Muscle of back (tissue), 11 donors: ENCODE data around the gene TRPM8. TPM values are rescaled to one million over a fixed set of nuclear protein-coding genes. Genes with fewer than 3 reads are reported as not detected.
A peak's percentile ranks its signal among the peaks of the same experiment; 100 is the strongest.

Source experiments
- DNase-seq, 3 donors: peaks; one replicate each; pipeline versions ENCODE4 v3.0.0 to v3.0.0-alpha.2; 2013
- polyA plus RNA-seq, 10 donors: library from polyadenylated mRNA; unstranded; fragments of 120-200 nt; gene quantifications; one replicate each; pipeline ENCODE4 v1.2.1, GENCODE V29; 2013; ENCODE audit not compliant: insufficient read length in 10 of 10

The TRPM8 gene
- polyA plus RNA-seq, 10 donors: 0.13 to 0.26 (median 0.21) TPM; not detected in 7

- DNase-seq: peak in 2 of 3 donors; percentile 8 to 90
These were observed 57.4 kb downstream of the TRPM8 start for GRCh38 chr2:233974530-233975071.

GRCh38 chr2:233976087-233976486, 58.9 kb downstream of the TRPM8 start:
- DNase-seq: peak in 1 of 3 donors; percentile 1

- peak; percentile 56 to 78 (median 56) for DNase-seq
These were observed 59.6 kb downstream of the TRPM8 start for GRCh38 chr2:233976690-233977294.

- DNase-seq: peak in 1 of 3 donors; percentile 1
These were observed 60.2 kb downstream of the TRPM8 start for GRCh38 chr2:233977296-233977837.

GRCh38 chr2:233979748-233980147, 62.6 kb downstream of the TRPM8 start:
- DNase-seq: no peak

DNA sequence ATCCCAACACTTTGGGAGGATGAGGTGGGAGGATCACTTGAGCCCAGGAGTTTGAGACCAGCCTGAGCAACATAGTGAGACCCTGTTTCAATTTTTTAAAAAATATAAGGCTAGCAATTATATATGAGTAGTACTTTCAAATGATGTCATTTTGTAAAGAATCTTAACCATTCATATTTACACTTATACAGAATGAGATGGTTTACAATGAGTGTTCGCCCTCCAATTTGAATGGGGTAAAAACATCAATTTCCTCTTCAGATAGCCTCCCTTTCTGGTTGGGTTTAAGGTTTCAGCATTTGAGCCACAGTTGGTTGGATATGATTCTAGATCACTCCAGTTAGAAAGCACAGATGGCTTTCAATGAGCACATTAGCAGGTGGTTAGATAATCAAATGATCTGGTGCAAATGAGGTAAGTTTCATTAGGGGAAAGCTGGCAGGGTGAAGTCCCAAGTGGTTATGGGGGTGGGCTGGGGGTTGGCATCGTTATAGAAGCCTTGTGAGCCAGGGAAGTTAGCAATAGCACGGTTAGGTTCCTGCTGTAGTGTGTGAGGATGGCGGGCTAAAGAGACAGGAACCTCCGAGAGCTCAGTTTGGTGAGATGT, 63.9 kb downstream of the TRPM8 start:
- peak in 1 of 3 donors; percentile 11 for DNase-seq

DNA sequence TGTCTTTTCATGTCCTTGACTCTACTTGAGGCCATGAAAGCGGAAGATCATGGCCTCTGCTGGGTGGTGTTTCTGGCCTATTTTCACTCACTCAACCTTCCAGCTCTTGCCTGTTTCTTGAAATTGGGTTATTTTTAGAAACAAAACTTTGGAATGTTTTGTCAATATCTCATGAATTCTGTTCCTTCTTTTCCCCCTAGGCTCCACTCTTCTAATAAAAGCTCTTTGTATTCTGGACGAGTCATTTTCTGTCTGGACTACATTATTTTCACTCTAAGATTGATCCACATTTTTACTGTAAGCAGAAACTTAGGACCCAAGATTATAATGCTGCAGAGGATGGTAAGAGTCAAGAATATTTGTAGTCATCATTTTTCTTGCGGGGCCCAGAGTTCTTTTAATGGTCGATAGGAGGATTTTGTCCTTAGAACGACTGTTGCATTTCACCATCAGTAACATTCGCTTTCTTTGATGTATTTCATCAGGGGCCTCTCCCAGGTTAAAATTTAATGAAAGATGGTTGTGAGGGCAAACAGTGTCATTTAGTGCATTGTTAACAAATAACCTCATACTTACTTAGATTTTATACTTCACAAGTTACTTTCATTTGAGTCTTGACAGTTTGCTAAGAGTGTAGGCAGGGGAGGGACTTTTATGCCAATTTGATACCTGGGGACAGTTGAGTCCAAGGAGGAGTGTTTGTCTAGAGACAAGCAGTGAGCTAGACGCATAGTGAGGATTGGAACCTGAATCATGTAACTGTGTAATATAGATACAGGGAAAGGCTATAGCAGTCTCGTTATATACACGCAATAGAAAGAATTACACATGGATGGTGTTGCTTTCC, 64.6 kb downstream of the TRPM8 start:
- peak in 1 of 3 donors; percentile 19 for DNase-seq

DNA sequence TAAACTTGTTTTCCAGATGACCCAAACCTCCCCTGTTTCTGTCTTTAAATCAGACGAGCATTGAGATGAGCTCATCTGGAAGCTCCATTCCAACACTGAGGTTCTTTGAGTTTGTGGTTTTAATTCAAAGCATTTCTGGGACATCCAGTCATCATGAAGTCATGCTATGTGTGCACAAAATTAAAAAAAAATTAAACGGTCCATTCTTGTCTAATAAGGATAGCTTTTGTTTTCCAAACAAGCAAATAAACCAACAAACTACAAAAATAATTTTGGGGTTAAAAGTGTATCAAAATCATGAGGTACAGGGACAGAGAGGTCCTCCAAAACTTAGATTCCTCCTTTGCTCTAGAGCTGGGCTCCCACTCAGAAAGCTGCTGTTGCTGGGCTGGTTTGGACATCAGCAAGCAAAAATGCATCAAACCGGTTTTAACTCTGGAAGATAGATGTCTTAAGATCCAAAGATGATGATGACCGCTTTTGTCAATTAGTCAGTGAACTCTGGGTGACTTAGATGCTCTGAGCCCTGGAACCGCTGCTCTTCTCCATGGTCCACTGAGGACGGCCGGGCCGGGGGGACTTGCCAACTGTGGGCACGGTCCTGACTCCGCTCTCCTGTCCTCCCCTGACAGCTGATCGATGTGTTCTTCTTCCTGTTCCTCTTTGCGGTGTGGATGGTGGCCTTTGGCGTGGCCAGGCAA, 65.4 kb downstream of the TRPM8 start:
- peak; percentile 53 to 91 (median 74) for DNase-seq

- peak in 1 of 3 donors; percentile 5 for DNase-seq
These were observed 66.3 kb downstream of the TRPM8 start for GRCh38 chr2:233983445-233983844.

- no peak for DNase-seq
These were observed 71.4 kb downstream of the TRPM8 start for GRCh38 chr2:233988581-233988980.

GRCh38 chr2:233989221-233989858, 72.2 kb downstream of the TRPM8 start:
- DNase-seq: peak in 1 of 3 donors; percentile 11

DNA sequence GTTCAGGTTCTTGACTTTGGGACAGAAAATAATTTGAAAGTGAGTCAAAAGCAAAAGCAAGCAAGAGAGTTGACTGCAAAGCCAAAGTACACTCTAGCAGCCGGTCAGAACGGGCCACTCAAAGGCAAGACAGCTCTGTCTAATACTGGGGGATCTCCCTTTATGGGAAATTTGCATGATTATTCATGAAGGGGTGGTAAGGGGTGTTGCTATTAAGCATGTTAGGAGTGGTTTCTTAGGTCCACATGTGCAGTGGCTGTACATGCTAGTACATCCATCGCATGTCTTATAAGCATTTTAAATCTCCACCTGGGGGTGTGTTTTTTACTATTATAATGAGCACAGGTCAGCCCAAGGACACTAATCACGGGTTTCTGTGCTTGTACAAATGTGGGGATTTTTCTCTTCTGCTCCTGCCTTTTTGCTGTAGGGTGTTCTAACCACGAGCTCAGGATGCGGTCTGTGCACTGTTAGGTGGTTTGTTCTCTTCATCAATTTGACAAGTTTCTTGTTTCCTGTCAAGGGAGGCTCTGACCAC, 73.2 kb downstream of the TRPM8 start:
- peak in 1 of 3 donors; percentile 3 for DNase-seq

- DNase-seq: no peak
These were observed 74.0 kb downstream of the TRPM8 start for GRCh38 chr2:233991196-233991595.

GRCh38 chr2:233992513-233993217, 75.5 kb downstream of the TRPM8 start:
- DNase-seq: peak in 1 of 3 donors; percentile 59

DNA sequence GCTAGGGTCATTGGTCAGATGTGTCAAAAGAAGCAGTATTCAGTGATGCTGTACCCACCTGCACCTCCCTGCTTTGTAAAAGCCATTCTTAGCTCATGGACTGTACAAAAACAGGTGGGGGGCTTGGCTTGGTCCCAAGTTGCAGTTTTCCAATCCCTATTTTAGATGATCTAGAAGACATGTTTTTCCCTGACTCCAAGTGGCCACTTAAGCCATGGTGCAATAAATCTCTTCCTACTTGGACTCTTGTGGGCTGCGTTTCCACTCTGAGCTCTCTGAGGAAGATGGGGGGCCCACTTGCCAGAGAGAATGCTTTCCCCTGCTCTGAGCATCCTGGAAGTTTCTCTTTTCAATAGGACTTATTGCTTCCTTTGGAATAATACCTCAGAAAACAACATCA, 76.3 kb downstream of the TRPM8 start:
- peak in 1 of 3 donors; percentile 73 for DNase-seq

GRCh38 chr2:233994151-233994550, 77.0 kb downstream of the TRPM8 start:
- DNase-seq: peak in 1 of 3 donors; percentile 67

DNA sequence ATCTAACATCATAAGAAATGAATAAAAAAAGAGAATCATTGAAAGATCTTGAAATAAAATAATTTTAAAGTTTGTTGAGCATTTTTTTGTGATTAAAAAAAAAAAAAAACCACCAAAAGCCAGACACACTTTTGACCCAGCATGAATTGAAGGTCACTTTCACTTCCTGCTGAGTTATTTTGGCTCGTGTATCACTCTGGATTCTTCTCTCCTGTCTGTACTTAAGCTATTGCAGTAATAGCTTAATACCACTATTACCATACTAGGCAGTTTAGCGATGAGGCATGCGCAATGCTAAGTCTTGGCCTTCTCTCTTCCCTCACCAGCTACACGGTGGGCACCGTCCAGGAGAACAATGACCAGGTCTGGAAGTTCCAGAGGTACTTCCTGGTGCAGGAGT, 78.8 kb downstream of the TRPM8 start:
- no peak for DNase-seq

GRCh38 chr2:233996461-233996860, 79.3 kb downstream of the TRPM8 start:
- peak; percentile 84 to 93 (median 85) for DNase-seq

DNA sequence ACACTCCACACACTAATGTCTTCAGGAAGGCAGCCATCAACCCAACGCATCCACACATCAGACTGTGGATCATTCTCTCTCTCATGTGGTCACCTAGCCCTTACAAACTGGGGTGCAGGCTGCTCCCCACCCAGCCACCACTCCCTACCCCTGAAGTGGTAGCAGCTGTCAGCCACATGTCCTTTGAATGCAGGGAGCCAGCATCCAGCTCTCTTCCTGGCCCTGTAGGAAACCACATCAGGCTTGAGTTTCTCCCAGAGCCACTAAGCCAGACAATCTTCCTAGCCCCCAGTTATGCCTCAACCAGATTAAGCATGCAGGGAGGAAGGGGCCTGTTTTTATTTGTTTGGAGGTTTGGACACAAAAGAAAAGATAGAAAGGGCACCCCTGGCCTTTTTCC, 80.5 kb downstream of the TRPM8 start:
- DNase-seq: no peak

DNA sequence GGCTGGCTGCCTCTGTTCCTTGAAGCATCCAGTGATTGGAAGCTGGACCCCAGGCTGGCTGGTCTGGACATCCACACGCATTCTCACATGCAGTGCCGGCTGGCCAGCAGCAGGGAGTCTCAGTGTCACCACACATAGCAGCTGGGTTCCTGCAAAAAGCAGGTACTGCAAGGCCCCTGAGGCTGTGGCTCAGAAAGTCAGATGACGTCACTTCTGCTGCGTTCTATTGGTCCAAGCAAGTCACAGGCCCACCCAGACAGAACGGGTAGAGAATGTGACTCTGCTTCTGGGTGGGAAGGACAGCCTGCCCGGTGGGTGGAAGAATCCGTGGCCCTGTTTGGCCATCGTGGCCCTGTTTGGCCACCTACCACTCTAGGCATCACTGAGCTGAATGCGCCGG, 82.0 kb downstream of the TRPM8 start:
- no peak for DNase-seq
